ENCODE results near the gene GMDS. TPM values are rescaled to one million over a fixed set of nuclear protein-coding genes. Genes with fewer than 3 reads are reported as not detected.

The GMDS gene
- total RNA-seq, 1 experiment from 2014 or later: 27.6 TPM

- no peak for DNase-seq
- Mint-ChIP-seq H3K4me1 (peaks cover 16 to 18% of the 10 kb centered on the region in 2 experiments), H3K9me3 (no peaks in the 10 kb centered on the region), H3K4me3 (no peak overlapping the region), H3K27me3 (ENCODE audit: low read depth) (peaks cover 6% of the 10 kb centered on the region), H3K36me3 (ENCODE audit: insufficient read depth in 1 of 3, low read depth in 3 of 3) (no peaks in the 10 kb centered on the region; a peak in 1 of 7 replicates), H3K27ac (no peak overlapping the region)
- Histone ChIP-seq H2AFZ (ENCODE audit: low read length) (no peak overlapping the region), H3K14ac (ENCODE audit: insufficient read depth, low read length) (no peak overlapping the region), H2BK20ac (ENCODE audit: low read depth, low read length, poor library complexity, severe bottlenecking) (no peak overlapping the region), H3K79me2 (ENCODE audit: insufficient read depth, low read length) (no peaks in the 10 kb centered on the region), H3K27me3 (ENCODE audit: insufficient read depth, low read length) (0 out of 2 replicates have a peak, but pooled peaks cover 1% of the 10 kb centered on the region), H4K91ac (ENCODE audit: insufficient read length, low read depth, low read length) (no peak overlapping the region), H2BK120ac (ENCODE audit: low read depth, low read length, poor library complexity, severe bottlenecking) (no peak overlapping the region), H3K27ac (ENCODE audit: insufficient read length, low read depth, low read length) (no peak overlapping the region), H3K79me1 (ENCODE audit: insufficient read depth, low read depth, low read length, poor library complexity, severe bottlenecking) (no peaks in the 10 kb centered on the region), H3K4ac (ENCODE audit: low read depth, low read length) (no peak overlapping the region), H4K20me1 (ENCODE audit: control insufficient read depth, insufficient read depth, insufficient read length) (no peaks in the 10 kb centered on the region), H2BK15ac (ENCODE audit: low read depth, low read length) (no peak overlapping the region), H3K9me3 (ENCODE audit: control insufficient read depth, low read depth, low read length) (no peaks in the 10 kb centered on the region), H3K56ac (ENCODE audit: insufficient read length, low read depth, low read length) (no peak overlapping the region), H3T11ph (ENCODE audit: low read length) (no peak overlapping the region), H3K23me2 (ENCODE audit: insufficient read length, low read depth, low read length, poor library complexity, severe bottlenecking) (no peaks in the 10 kb centered on the region), H4K5ac (ENCODE audit: insufficient read length, low read depth, low read length) (no peak overlapping the region), H2BK12ac (ENCODE audit: insufficient read length, low read depth, low read length) (no peak overlapping the region), H3K23ac (ENCODE audit: insufficient read length, low read depth, low read length) (no peak overlapping the region), H3K4me2 (ENCODE audit: insufficient read depth, insufficient read length, low read length) (no peak overlapping the region), H3K9ac (ENCODE audit: extremely low read depth, insufficient read length, low read length) (no peak overlapping the region), H4K8ac (replicated peaks; ENCODE audit: insufficient read length, low read depth, low read length) (no peak overlapping the region), H2BK5ac (ENCODE audit: insufficient read length, low read length) (no peak overlapping the region), H2AK5ac (ENCODE audit: insufficient read length, low read length) (no peak overlapping the region), H3K4me1 (ENCODE audit: insufficient read depth, low read length) (0 out of 2 replicates have a peak, but pooled peaks cover 2% of the 10 kb centered on the region), H3K18ac (ENCODE audit: insufficient read length, low read depth, low read length) (no peak overlapping the region)
- no CpG with 5 or more reads among the region's 14 CpGs for WGBS (ENCODE audit: extremely low coverage, insufficient read length, low lambda C conversion rate)
- TF ChIP-seq CTCF (conservative IDR thresholded peaks at IDR 0.05): no peak
Observed at GRCh38 chr6:1645466-1646185, 599.8 kb downstream of the GMDS start.
